A549 (cell line): ENCODE results near the gene KBTBD13. TPM values are rescaled to one million over a fixed set of nuclear protein-coding genes. Genes with fewer than 3 reads are reported as not detected.

Experiments used
- ATAC-seq, 2 experiments: fragments of 200-7000 bp in 1 of 2; fragments of >200 bp in 1 of 2; cut with Nextera tagmentation in 1 of 2; cut with Tn5 transposase in 1 of 2; 3 replicates each; pipeline versions ENCODE4 v1.8.0 to v1.9.1; 2018 to 2020; ENCODE audit warnings: mild to moderate bottlenecking in 1 of 2, moderate library complexity in 1 of 2
- CTCF ChIA-PET: fragments of 300-600 bp; sonication (Branson Sonifier 250); formaldehyde crosslinking; extraction: SDS; loops from one replicate; lab custom pipeline; 2021; ENCODE audit warnings: antibody characterized with exemption, inconsistent platforms; lab: Yijun Ruan, JAX
- POLR2A ChIA-PET: fragments of 350-600 bp; formaldehyde crosslinking; extraction: SDS; loops from one replicate; lab custom pipeline; 2021; ENCODE audit warnings: antibody characterized with exemption, inconsistent platforms; lab: Yijun Ruan, JAX
- DNase-seq, 2 experiments: peaks; one replicate each; pipeline versions ENCODE4 v3.0.0 to v3.0.0-alpha.2; 2011 to 2016; ENCODE audit warnings: low read depth in 1 of 2, low spot score in 1 of 2
- FAIRE-seq: peaks from 2 replicates; lab custom pipeline; 2011; peaks lifted over from hg19 to GRCh38; lab: Jason Lieb, UNC
- H3K27ac ChIP-seq, 2 experiments: fragments of >200 bp; sonication (Bioruptor Twin); formaldehyde crosslinking; 3 replicates each; pipeline ENCODE4 v1.5.1; 2016 to 2017
- H3K4me1 ChIP-seq: fragments of >200 bp; sonication (Bioruptor Twin); formaldehyde crosslinking; 3 replicates; pipeline ENCODE4 v1.6.1; 2016
- H3K4me2 ChIP-seq: fragments of >200 bp; sonication (Bioruptor Twin); formaldehyde crosslinking; 3 replicates; pipeline ENCODE4 v1.6.1; 2016
- H3K4me3 ChIP-seq: fragments of >200 bp; sonication (Bioruptor Twin); formaldehyde crosslinking; 3 replicates; pipeline ENCODE4 v1.5.1; 2016
- H3K9me3 ChIP-seq: fragments of >200 bp; sonication (Bioruptor Twin); formaldehyde crosslinking; 3 replicates; pipeline ENCODE4 v1.6.1; 2016
- BCL3 ChIP-seq: fragments of >200 bp; sonication (Bioruptor Twin); formaldehyde crosslinking; IDR thresholded peaks from 3 replicates; pipeline ENCODE4 v1.6.1; 2016
- BHLHE40 ChIP-seq: IDR thresholded peaks from 2 replicates; pipeline ENCODE4 v1.6.1; 2012; ENCODE audit warnings: low read depth, low read length, inconsistent platforms
- CHD2 ChIP-seq: fragments of 150-350 bp; IDR thresholded peaks from 2 replicates; pipeline ENCODE4 v1.6.1; 2014; ENCODE audit warnings: low read length; ENCODE audit not compliant: partially characterized antibody
- CHD4 ChIP-seq: fragments of 200-600 bp; sonication (generic); IDR thresholded peaks from 2 replicates; pipeline ENCODE4 v1.6.1; 2016; ENCODE audit warnings: antibody characterized with exemption, mild to moderate bottlenecking, borderline replicate concordance
- CTCF ChIP-seq: fragments of >200 bp; sonication (Bioruptor Twin); formaldehyde crosslinking; IDR thresholded peaks from 3 replicates; pipeline ENCODE4 v1.5.1; 2016
- E2F6 ChIP-seq: IDR thresholded peaks from 2 replicates; pipeline ENCODE4 v1.6.1; 2012; ENCODE audit warnings: low read depth, borderline replicate concordance
- ESRRA ChIP-seq: fragments of 150-350 bp; IDR thresholded peaks from 2 replicates; pipeline ENCODE4 v1.6.1; 2014; ENCODE audit warnings: mild to moderate bottlenecking, low read length, borderline replicate concordance
- FOSL2 ChIP-seq, 2 experiments: fragments of 450-650 bp in 1 of 2; fragments of >200 bp in 1 of 2; sonication (Bioruptor Twin) in 1 of 2; formaldehyde crosslinking; IDR thresholded peaks; 2 replicates each; pipeline versions ENCODE4 v1.5.0 to v1.6.1; 2016 to 2020; ENCODE audit warnings: mild to moderate bottlenecking in 1 of 2, moderate library complexity in 1 of 2
- FOXS1 ChIP-seq: fragments of 250-450 bp; sonication (Bioruptor Pico); IDR thresholded peaks from 2 replicates; pipeline ENCODE4 v1.5.0; 2020; ENCODE audit warnings: mild to moderate bottlenecking, moderate library complexity
- GATA3 ChIP-seq: IDR thresholded peaks from 2 replicates; pipeline ENCODE4 v1.6.1; 2012; ENCODE audit warnings: borderline replicate concordance
- HMGXB4 ChIP-seq: fragments of 250-450 bp; sonication (Bioruptor Pico); IDR thresholded peaks from 2 replicates; pipeline ENCODE4 v1.5.0; 2021; ENCODE audit warnings: mild to moderate bottlenecking, moderate library complexity, borderline replicate concordance
- HOXB5 ChIP-seq: fragments of 250-450 bp; sonication (Bioruptor Pico); IDR thresholded peaks from 2 replicates; pipeline ENCODE4 v1.5.0; 2020; ENCODE audit warnings: mild to moderate bottlenecking, moderate library complexity
- KDM5A ChIP-seq: fragments of 200-600 bp; sonication (generic); IDR thresholded peaks from 2 replicates; pipeline ENCODE4 v1.6.1; 2016; ENCODE audit warnings: antibody characterized with exemption, mild to moderate bottlenecking
- MAX ChIP-seq: IDR thresholded peaks from 2 replicates; pipeline ENCODE4 v1.6.1; 2012
- NFE2L2 ChIP-seq: fragments of 150-350 bp; conservative IDR thresholded peaks from 2 replicates; pipeline ENCODE4 v1.6.1; 2014; ENCODE audit warnings: low read length
- NR3C1 ChIP-seq: fragments of >200 bp; sonication (Bioruptor Twin); formaldehyde crosslinking; IDR thresholded peaks from 3 replicates; pipeline ENCODE4 v1.6.1; 2017
- POLR2AphosphoS2 ChIP-seq: conservative IDR thresholded peaks from 2 replicates; pipeline ENCODE4 v1.6.1; 2012; ENCODE audit warnings: low read length, improper control_type of control experiment, inconsistent platforms
- RAD21 ChIP-seq, 2 experiments: fragments of >200 bp in 1 of 2; sonication (Bioruptor Twin) in 1 of 2; formaldehyde crosslinking in 1 of 2; IDR thresholded peaks in 1 of 2; conservative IDR thresholded peaks in 1 of 2; 2 replicates in 1 of 2; 3 replicates in 1 of 2; pipeline ENCODE4 v1.6.1; 2012 to 2018; ENCODE audit warnings: inconsistent platforms in 1 of 2
- REST ChIP-seq: fragments of 200-600 bp; sonication (generic); IDR thresholded peaks from 2 replicates; pipeline ENCODE4 v1.6.1; 2016; ENCODE audit warnings: antibody characterized with exemption, mild to moderate bottlenecking, moderate library complexity
- RNF2 ChIP-seq: fragments of 200-600 bp; sonication (generic); IDR thresholded peaks from 2 replicates; pipeline ENCODE4 v1.6.1; 2016; ENCODE audit warnings: low read depth, mild to moderate bottlenecking, antibody characterized with exemption, moderate library complexity, borderline replicate concordance
- SMC3 ChIP-seq: fragments of >200 bp; sonication (Bioruptor Twin); formaldehyde crosslinking; IDR thresholded peaks from 3 replicates; pipeline ENCODE4 v1.6.1; 2018; ENCODE audit warnings: inconsistent platforms
- SREBF2 ChIP-seq: fragments of 450-650 bp; IDR thresholded peaks from 2 replicates; pipeline ENCODE4 v1.6.1; 2014; ENCODE audit warnings: mild to moderate bottlenecking, moderate library complexity
- TFCP2L1 ChIP-seq: fragments of 250-450 bp; sonication (Bioruptor Pico); IDR thresholded peaks from 2 replicates; pipeline ENCODE4 v1.5.0; 2021; ENCODE audit warnings: mild to moderate bottlenecking
- ZC3H11A ChIP-seq: fragments of 450-650 bp; IDR thresholded peaks from 2 replicates; pipeline ENCODE4 v1.6.1; 2014; ENCODE audit warnings: antibody characterized with exemption, mild to moderate bottlenecking
- ZFP36 ChIP-seq: fragments of 450-650 bp; IDR thresholded peaks from 2 replicates; pipeline ENCODE4 v1.6.1; 2014; ENCODE audit warnings: borderline replicate concordance; ENCODE audit not compliant: partially characterized antibody
- WGBS: methylation state at CpG from one replicate; pipeline ENCODE4 v1.1.6; 2017; ENCODE audit errors: missing lambda C conversion rate; 5-methylcytosine and 5-hydroxymethylcytosine counted together
- polyA plus RNA-seq, 4 experiments: library from polyadenylated mRNA; depleted of rRNA in 3 of 4; stranded (reverse); fragments of >200 nt; fragmentation: RNase III in 1 of 4; extraction: RNeasy Plus Mini Kit Qiagen cat#74134 plus additional on column Dnase treatment in 1 of 4; gene quantifications; 2 replicates in 3 of 4; 3 replicates in 1 of 4; pipeline ENCODE4 v1.2.3, GENCODE V29; 2011 to 2017

Gene KBTBD13
- polyA plus RNA-seq, 2 of the 4 experiments (the other 2 are of a cell fraction), result not detected

- Histone ChIP-seq H3K4me1 (peaks cover 40% of the 10 kb centered on the region), H3K4me2 (peak overlapping the region; percentile 48), H3K9me3 (no peaks in the 10 kb centered on the region), H3K4me3 (no peak overlapping the region), H3K27ac (peak overlapping the region; percentile 56 to 75)
- no peak for TF ChIP-seq FOSL2 (IDR thresholded peaks at IDR 0.05)
- peak; percentile 57 for TF ChIP-seq FOSL2 (CRISPR knock-in tag; IDR thresholded peaks at IDR 0.05)
- no peak for TF ChIP-seq REST
- TF ChIP-seq NR3C1, result no peak
- no peak for TF ChIP-seq ZC3H11A
- no peak for TF ChIP-seq CHD4
- TF ChIP-seq E2F6, result no peak
- no peak for TF ChIP-seq FOXS1 (CRISPR knock-in tag)
- no peak for TF ChIP-seq ZFP36
- TF ChIP-seq SREBF2, result no peak
- TF ChIP-seq POLR2AphosphoS2, result no peak
- no peak for TF ChIP-seq HMGXB4 (CRISPR knock-in tag)
- no peak for TF ChIP-seq CHD2
- peak; percentile 56; the same call in 1 of the 2 replicates for TF ChIP-seq ESRRA
- no peak for TF ChIP-seq TFCP2L1 (CRISPR knock-in tag)
- TF ChIP-seq SMC3, result no peak
- no peak for TF ChIP-seq RAD21 (conservative IDR thresholded peaks at IDR 0.05 in 1 of 2, IDR thresholded peaks at IDR 0.05 in 1 of 2)
- no peak for TF ChIP-seq KDM5A
- no peak for TF ChIP-seq RNF2
- no peak for TF ChIP-seq GATA3
- no peak for TF ChIP-seq CTCF
- TF ChIP-seq BHLHE40, result no peak
- no peak for TF ChIP-seq BCL3
- no peak for TF ChIP-seq NFE2L2
- TF ChIP-seq HOXB5, result no peak
- peak; percentile 53 for TF ChIP-seq MAX
- CTCF ChIA-PET, result interaction anchor here (1.2 to 33.7 kb wide), 8 partner anchors 15 to 329 kb away, joined by 4 to 1280 read pairs (median 40); partner anchors contain the start of genes KBTBD13, RASL12 and SLC51B
- POLR2A ChIA-PET, result no interaction called here
- ATAC-seq, result peak; percentile 47 to 57; a peak in 4 of 6 replicates
- FAIRE-seq, result no peak
- peak; percentile 76 for DNase-seq
- 32% methylated on average over 8 of the region's 8 CpGs for WGBS
These were observed 19.5 kb upstream of the KBTBD13 start for GRCh38 chr15:65056868-65057548.
